BE2C (cell line): ENCODE data around the gene CAMK1.
"Not testable (repeated sequence)": the region's sequence is repeated elsewhere in the genome, so short reads cannot be mapped to it uniquely, and the experiment has no call there.

Experiments used
- DNase-seq: peaks from one replicate; pipeline ENCODE4 v3.0.0-alpha.2; 2020
- H3K27me3 ChIP-seq: fragments of 250-450 bp; sonication (Bioruptor Pico); 2 replicates; pipeline ENCODE4 v1.5.1; 2020; ENCODE audit warnings: mild to moderate bottlenecking
- H3K36me3 ChIP-seq: fragments of 250-450 bp; sonication (Bioruptor Pico); 2 replicates; pipeline ENCODE4 v1.5.1; 2020; ENCODE audit warnings: mild to moderate bottlenecking
- H3K4me1 ChIP-seq: fragments of 250-450 bp; sonication (Bioruptor Pico); 2 replicates; pipeline ENCODE4 v1.5.1; 2020
- H3K4me3 ChIP-seq: 2 replicates; pipeline ENCODE4 v1.5.1; 2011; ENCODE audit warnings: low read depth, low read length
- H3K9me3 ChIP-seq: fragments of 250-450 bp; sonication (Bioruptor Pico); 2 replicates; pipeline ENCODE4 v1.5.1; 2020
- TF ChIP-seq, protein P1 (sequence below): IDR thresholded peaks from 2 replicates; pipeline ENCODE4 v1.5.1; 2012; ENCODE audit warnings: mild to moderate bottlenecking, low read depth, low read length

CAMK1 gene

DNA sequence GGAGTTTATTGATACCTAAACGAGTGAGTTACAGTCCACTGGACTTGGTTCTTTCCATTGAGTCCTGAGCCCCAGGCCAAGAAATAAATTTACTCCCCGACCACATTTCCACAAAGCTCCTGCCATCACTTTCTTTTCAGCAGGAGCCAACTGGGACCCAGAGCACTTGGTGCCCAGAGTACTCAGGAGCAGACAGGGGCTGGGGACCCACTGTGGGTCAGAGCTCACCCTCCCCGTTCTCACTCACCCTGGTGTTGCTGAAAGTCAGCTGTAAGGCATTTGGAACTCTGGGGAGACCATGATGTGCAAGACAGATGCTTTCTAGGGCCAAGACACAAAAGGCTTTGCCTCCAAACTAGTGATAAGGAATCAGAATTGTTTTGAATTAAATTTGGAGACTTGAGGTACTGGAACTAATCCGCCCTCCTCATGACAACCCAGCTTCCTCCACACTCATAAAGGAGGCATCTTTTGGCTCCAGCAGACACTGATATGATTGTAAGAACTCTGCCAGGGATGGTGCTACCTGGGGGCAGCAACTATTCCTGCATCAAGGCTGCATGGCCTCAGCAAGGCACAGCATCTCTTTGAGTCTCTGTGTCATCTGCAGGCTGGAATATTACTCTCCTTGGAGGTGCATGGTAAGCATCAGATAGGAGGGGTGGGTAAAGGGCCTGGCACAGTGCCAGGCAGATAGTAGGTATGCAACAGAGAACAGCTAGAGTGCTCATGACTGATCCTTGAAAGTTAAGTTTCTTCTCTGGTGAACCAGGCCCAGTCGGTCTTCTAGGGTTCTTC is 7.3 kb upstream of the CAMK1 start:
- no peak for DNase-seq
- TF ChIP-seq, protein P1, sequence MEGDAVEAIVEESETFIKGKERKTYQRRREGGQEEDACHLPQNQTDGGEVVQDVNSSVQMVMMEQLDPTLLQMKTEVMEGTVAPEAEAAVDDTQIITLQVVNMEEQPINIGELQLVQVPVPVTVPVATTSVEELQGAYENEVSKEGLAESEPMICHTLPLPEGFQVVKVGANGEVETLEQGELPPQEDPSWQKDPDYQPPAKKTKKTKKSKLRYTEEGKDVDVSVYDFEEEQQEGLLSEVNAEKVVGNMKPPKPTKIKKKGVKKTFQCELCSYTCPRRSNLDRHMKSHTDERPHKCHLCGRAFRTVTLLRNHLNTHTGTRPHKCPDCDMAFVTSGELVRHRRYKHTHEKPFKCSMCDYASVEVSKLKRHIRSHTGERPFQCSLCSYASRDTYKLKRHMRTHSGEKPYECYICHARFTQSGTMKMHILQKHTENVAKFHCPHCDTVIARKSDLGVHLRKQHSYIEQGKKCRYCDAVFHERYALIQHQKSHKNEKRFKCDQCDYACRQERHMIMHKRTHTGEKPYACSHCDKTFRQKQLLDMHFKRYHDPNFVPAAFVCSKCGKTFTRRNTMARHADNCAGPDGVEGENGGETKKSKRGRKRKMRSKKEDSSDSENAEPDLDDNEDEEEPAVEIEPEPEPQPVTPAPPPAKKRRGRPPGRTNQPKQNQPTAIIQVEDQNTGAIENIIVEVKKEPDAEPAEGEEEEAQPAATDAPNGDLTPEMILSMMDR = no peak
- Histone ChIP-seq H3K4me3 (no peak overlapping the region), H3K4me1 (no peaks in the 10 kb centered on the region), H3K9me3 (no peaks in the 10 kb centered on the region), H3K27me3 (no peaks in the 10 kb centered on the region), H3K36me3 (no peaks in the 10 kb centered on the region)

DNA sequence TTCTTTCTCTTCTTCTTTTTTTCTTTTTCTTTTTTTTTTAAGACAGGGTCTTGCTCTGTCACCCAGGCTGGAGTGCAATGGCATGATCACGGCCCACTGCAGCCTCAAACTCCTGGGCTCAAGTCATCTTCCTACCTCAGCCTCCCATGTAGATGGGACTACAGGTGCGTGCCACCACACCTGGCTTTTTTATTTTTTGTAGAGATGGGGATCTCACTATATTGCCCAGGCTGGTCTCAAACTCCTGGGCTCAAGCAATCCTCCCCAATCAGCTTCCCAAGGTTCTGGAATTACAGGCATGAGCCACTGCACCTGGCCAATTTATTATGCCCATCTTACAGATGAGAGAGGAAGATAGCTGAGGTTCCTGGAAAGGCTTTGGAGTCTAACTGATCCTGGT is 1.3 kb upstream of the CAMK1 start:
- H3K4me3 ChIP-seq, H3K27me3 ChIP-seq, H3K4me1 ChIP-seq, DNase-seq, H3K36me3 ChIP-seq, H3K9me3 ChIP-seq: not testable (repeated sequence)

DNA sequence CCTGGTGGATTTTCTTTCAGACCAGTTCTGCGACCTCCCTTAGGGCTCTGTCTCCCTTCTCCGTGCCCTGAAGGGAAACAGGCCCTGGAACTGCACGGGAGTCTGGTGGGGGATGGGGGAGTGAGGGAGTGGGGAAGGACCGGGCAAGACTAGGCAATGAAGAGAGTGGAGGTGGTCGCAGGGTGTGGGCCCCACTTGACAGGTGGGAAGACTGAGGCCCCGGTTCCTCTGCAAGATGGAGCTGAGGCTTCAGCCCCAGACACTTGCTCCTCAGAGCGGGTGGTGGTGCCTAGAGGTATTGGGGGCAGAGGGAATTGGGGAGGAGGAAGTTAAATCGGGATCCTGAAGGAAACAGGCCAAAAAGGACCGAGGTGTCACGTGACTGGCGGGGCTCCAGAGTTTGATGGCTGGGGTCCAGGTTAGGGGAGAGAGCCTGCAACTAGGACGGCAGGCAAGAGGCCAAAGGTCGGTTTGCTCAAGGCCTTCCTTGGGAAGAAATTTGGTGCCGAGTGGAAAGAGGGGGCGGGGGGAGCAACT is 597 bp upstream of the CAMK1 start:
- TF ChIP-seq, protein P1 = no peak
- Histone ChIP-seq H3K27me3 (no peaks in the 10 kb centered on the region), H3K4me3 (peak overlapping the region; percentile 37), H3K36me3 (no peaks in the 10 kb centered on the region), H3K4me1 (no peaks in the 10 kb centered on the region), H3K9me3 (no peaks in the 10 kb centered on the region)
- no peak for DNase-seq

DNA sequence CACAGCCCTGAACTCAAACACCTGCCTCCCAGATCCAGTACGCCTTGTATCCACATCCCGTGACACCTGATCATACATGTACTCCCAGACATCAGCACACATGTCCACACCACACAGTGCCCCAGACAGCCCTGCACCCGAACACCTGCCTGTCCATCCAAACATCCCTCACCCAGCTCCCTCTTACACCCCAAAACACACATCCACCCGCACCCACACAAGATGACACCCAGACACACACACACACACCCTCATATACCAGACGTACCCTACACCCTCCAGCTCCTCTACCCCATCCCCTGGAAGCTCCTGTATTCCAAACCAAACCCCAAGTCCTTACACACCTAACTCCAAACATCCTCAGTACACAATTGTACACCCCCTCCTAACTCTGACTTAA is 735 bp downstream of the CAMK1 start:
- H3K4me3 ChIP-seq = no peak overlapping the region
- no peaks in the 10 kb centered on the region for H3K9me3 ChIP-seq
- TF ChIP-seq, protein P1 = no peak
- no peaks in the 10 kb centered on the region for H3K27me3 ChIP-seq
- no peak for DNase-seq
- H3K36me3 ChIP-seq = no peaks in the 10 kb centered on the region
- H3K4me1 ChIP-seq = no peaks in the 10 kb centered on the region

DNA sequence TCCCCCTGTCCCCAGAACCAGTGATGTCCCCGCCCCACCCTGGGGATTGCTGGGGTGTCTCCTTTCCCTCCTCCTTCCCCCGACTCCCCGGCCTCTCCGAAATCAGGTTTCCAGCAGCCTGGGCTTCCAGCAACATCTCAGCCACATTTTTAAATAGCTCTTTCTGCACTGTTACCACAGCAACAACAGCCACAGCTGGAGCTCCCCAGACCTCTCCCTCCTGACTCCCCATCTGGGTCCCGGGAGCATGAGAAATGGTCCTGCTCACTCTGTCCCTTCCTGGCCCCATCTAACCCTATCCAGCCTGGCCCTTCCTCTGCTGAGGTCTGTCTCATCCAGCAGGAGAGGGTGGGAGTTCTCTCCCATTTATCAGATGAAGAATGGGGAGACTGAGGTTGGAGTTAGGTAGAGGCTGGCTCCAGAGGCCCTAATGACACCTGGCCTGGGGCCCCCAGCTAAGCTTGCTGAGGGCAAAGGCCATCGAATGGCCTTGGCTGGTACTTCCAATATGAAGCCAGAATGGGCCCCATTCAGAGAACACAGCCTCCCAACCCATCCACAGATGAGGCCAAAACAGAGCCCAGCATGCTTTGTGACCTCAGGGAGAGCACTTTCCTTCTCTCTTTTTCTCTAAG is 1.5 kb downstream of the CAMK1 start:
- Histone ChIP-seq H3K9me3 (no peaks in the 10 kb centered on the region), H3K27me3 (no peaks in the 10 kb centered on the region), H3K4me1 (no peaks in the 10 kb centered on the region), H3K36me3 (no peaks in the 10 kb centered on the region), H3K4me3 (no peak overlapping the region)
- TF ChIP-seq, protein P1 = no peak
- DNase-seq = no peak

DNA sequence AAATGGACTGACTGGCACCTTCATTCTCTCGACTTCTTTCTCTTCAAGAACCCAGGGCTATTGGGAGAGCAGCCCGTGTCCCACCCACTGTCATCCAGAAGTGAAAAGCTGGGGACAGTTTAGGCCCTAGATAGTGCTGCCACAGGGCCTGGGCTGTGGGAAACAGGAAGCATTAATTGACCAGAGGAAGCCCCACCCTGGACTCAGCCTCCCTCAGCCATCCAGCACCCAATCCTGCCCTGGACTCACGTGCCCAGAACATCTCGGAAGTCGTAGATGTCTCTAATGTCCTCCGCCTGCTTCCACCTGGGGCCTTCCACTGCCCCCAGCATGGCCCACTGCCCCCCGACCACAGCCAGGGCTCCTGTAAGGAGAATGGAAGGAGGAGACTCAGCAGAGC is 2.3 kb downstream of the CAMK1 start:
- H3K36me3 ChIP-seq = no peaks in the 10 kb centered on the region
- TF ChIP-seq, protein P1 = no peak
- no peak overlapping the region for H3K4me3 ChIP-seq
- DNase-seq = no peak
- no peaks in the 10 kb centered on the region for H3K4me1 ChIP-seq
- no peaks in the 10 kb centered on the region for H3K27me3 ChIP-seq
- H3K9me3 ChIP-seq = no peaks in the 10 kb centered on the region
